ENCODE measurements around the gene CYP1B1.
"Not testable (repeated sequence)": the region's sequence is repeated elsewhere in the genome, so short reads cannot be mapped to it uniquely, and the experiment has no call there.

DNA sequence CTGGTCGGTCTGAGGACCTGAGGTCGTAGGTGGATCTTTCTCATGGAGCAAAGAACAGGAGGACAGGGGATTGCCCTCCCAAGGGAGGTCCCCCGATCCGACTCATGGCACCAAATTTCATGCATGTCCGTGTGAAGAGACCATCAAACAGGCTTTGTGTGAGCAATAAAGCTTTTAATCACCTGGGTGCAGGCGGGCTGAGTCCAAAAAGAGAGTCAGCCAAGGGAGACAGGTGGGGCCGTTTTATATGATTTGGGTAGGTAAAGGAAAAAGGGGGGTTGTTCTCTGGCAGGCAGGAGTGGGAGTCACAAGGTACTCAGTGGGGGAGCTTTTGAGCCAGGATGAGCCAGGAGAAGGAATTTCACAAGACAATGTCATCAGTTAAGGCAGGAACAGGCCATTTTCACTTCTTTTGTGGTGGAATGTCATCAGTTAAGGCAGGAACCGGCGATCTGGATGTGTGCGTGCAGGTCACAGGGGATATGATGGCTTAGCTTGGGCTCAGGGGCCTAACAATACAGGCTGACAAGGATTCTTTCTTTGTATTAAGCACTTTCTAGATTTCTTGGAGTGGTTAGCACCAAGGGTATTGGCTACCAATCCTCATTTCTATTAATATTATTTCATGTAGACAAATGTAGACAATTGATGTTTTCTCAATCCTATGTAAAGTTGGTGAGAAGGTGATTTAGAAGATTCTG lies 10.2 kb upstream of the CYP1B1 start:
- TF ChIP-seq, protein P1, sequence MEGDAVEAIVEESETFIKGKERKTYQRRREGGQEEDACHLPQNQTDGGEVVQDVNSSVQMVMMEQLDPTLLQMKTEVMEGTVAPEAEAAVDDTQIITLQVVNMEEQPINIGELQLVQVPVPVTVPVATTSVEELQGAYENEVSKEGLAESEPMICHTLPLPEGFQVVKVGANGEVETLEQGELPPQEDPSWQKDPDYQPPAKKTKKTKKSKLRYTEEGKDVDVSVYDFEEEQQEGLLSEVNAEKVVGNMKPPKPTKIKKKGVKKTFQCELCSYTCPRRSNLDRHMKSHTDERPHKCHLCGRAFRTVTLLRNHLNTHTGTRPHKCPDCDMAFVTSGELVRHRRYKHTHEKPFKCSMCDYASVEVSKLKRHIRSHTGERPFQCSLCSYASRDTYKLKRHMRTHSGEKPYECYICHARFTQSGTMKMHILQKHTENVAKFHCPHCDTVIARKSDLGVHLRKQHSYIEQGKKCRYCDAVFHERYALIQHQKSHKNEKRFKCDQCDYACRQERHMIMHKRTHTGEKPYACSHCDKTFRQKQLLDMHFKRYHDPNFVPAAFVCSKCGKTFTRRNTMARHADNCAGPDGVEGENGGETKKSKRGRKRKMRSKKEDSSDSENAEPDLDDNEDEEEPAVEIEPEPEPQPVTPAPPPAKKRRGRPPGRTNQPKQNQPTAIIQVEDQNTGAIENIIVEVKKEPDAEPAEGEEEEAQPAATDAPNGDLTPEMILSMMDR (IDR thresholded peaks at IDR 0.05 in 2 of 3, conservative IDR thresholded peaks at IDR 0.05 in 1 of 3; ENCODE audit: borderline replicate concordance in 1 of 3, insufficient read depth in 1 of 3, low read depth in 2 of 3, low read length in 2 of 3) = not testable (repeated sequence)
- TF ChIP-seq EZH2phosphoT487 (IDR thresholded peaks at IDR 0.05; ENCODE audit: borderline replicate concordance); JUND (IDR thresholded peaks at IDR 0.05); POLR2A (IDR thresholded peaks at IDR 0.05; ENCODE audit: borderline replicate concordance, extremely low read depth, insufficient read depth, insufficient read length); RAD21 (IDR thresholded peaks at IDR 0.05; ENCODE audit: low read depth); EZH2 (IDR thresholded peaks at IDR 0.05); POLR2AphosphoS5 (IDR thresholded peaks at IDR 0.05; ENCODE audit: low read depth, low read length); FOSL1 (IDR thresholded peaks at IDR 0.05; ENCODE audit: low read depth): not testable (repeated sequence)
